HG03039 (cell line): ENCODE results near the gene FAM200C.
"Not testable (repeated sequence)": the region's sequence is repeated elsewhere in the genome, so short reads cannot be mapped to it uniquely, and the experiment has no call there.

Experiments used
- ATAC-seq: cut with Tn5 transposase; IDR thresholded peaks from one replicate; pipeline ENCODE4 v1.9.1; 2021; ENCODE audit warnings: mild to moderate bottlenecking, moderate library complexity; ENCODE audit not compliant: unreplicated experiment

Gene FAM200C

GRCh38 chr5:160399402-160400353 lies at the start of gene FAM200C:
Gene FAM200C (minus strand): TSS chr5:160400054. CDS start chr5:160395490, 4,564 bp downstream.
- peak; percentile 88 for ATAC-seq

DNA sequence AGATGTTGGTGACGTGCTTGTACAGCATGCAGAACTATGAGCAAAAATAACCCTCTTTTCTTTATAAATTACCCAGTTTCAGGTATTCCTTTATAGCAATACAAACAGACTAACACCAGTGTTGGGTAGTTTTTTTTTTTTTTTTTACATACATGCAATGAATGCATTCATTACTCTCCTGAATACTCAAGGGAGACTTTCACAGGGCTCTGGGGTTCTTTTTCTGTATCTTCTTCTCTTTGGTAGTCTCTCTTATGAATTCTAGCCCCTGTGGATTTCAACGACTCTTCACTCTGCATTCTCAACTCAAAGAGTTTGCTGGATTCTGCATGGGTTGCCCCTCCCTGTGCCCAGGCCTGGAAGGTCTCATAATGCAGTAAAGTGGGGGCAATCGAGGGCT lies 49.6 kb upstream of the FAM200C start:
- ATAC-seq = no peak

- no peak for ATAC-seq
Observed at GRCh38 chr5:160448886-160449285, 49.0 kb upstream of the FAM200C start.

- no peak for ATAC-seq
Observed at GRCh38 chr5:160445751-160446150, 45.9 kb upstream of the FAM200C start.

DNA sequence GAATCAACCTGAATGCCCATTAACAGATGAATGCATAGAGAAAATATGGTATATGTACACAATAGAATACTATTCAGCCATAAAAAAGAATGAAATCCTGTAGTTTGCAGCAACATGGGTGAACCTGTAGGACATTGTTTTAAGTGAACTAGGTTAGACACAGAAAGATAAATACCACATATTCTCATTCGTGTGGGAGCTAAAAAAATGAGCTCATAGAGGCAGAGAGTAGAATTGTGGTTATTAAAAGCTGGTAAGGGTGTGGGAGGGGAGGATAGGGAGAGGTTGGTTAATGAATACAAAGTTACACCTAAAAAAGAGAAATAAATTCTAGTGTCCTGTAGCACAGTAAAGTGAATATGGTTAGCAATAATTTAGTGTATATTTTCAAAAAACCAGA lies 45.3 kb upstream of the FAM200C start:
- ATAC-seq = no peak

DNA sequence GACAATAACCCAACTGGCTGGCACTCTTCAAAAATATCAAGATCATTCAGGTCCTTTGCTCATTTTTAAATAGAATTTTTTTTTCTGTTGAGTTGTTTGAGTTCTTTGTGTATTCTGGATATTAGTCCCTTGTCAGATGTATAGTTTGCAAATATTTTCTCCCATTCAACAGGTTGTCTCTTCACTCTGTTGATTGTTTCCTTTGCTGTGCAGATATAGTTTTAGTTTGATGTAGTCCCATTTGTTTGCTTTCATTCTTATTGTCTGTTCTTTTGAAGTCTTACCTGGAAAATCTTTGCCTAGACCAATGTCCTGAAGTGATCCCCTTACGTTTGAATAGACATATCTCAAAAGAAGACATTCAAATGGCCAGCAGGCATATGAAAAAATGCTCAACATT lies 44.6 kb upstream of the FAM200C start:
- ATAC-seq = no peak

GRCh38 chr5:160442824-160443431 lies 43.1 kb upstream of the FAM200C start:
- ATAC-seq = no peak

GRCh38 chr5:160441311-160441781 lies 41.5 kb upstream of the FAM200C start:
- peak; percentile 25 for ATAC-seq

GRCh38 chr5:160439205-160439600 lies 39.3 kb upstream of the FAM200C start:
- ATAC-seq = peak; percentile 53

DNA sequence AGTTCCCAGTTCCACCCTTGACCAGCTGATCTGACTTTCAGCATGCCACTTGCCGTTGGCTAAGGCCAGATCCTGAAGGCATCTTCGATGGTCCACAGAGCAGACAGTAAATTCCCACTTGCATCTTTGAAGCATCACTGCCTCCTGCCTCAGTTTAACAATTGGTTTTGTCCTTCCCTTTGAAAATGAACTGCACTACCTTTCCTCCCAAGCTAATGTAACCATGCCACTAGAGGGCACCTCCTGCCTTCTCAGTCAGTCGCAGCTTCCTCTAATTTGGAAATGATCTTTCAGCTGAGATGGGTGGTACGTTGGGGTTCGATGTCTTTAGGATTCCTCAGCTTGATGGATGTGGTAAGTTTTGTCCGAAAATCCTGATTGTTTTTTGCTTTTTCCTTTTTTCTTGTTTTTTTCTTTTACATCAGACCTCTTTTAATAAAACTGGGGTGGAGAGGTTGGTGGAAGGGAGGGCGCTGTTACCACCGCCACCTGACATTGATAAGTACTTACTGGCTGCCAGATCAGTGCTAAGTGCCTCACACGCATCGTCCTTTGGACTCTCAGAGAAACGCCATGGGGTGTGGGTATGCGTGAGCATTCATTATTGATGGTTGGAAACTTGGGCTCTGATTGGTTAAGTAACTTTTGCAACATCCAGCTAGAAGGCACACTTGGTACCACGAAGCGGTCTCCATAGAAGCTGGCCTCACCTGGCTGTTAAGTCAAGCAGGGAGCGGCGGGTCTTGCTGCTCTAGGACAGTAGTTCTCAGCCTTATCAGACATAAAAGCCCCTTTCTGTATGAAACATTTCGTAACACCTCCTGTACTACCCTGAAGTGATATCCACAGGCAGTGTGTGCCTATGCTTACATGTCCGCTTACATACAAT lies 38.7 kb upstream of the FAM200C start:
- peak; percentile 23 for ATAC-seq

DNA sequence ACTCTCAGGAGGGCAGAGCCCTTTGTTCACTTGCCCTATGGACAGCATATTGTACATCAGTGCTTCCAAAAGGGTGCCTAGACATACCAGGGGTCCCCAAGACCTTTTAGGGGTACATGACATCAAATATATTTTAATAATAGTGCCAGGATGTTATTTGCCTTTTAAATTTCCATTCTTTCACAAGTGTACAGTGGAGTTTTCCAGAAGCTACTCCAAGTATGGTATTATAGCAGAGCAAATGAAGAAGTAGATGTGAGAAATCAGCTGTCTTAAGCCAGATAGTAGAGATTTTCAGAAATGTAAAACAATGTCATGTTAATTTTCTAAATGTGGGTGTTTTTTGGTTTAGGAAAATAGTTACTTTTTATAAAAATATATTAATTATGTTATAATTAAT lies 37.4 kb upstream of the FAM200C start:
- ATAC-seq = no peak

DNA sequence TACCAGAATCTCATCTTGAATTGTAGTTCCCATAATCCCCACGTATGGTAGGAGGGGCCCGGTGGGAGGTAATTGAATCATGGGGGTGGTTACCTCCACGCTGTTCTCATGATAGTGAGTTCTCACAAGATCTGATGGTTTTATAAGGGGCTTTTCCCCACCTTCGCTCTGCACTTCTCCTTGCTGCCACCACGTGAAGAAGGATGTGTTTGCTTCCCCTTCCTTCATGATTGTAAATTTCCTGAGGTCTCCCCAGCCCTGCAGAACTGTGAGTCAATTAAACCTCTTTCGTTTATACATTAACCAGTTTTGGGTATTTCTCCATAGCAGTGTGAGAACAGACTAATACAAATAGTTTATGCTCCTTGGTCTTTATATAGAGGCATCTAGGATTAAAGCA lies 36.8 kb upstream of the FAM200C start:
- ATAC-seq = not testable (repeated sequence)

- ATAC-seq = no peak
Observed at GRCh38 chr5:160436017-160436416, 36.2 kb upstream of the FAM200C start.

- ATAC-seq = no peak
Observed at GRCh38 chr5:160435532-160435931, 35.7 kb upstream of the FAM200C start.

DNA sequence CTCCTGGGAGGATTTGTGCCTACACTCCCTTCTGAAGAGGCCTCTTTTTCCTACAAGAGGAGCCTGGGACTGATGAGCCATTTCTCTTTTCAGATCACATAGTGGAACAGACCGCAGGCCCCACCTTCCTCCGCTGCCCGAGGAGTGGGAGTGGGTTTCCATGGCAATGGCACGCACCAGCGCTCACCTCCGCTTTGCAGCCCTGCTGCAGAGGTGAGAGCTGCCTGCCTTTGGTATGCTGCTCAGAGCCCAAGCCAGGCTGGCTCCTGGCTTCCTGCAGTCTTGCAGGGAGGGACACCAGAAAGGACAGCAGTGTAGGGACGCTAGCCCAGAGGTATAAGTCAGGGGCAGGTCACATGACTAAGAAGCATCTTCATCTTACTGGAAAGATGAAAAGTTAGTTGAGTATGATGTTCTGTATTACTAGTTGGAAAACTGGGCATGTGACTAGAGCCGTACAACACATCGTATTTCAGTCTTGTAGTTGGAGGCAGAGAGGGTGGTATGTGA lies 34.2 kb upstream of the FAM200C start:
- ATAC-seq = peak; percentile 70

DNA sequence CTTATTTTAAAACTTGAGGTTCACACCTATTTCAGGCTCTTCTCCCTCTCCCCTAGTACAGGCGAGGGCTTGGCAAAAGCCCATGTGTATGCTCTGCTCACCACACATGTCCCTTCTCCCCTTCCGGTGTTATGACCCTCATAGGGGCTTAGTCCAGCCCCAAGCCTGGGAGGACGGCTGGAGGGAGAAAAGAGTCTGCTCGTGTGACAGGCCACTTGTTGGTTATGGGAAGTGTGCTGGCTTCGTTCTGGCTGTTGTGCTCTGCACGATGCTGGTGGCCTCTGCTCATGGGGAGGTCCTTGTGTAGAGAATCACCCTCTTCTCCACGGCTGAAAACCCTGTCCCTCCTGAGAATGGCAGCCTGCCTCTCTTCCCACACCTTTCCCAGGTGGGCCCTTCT lies 32.9 kb upstream of the FAM200C start:
- ATAC-seq = no peak

DNA sequence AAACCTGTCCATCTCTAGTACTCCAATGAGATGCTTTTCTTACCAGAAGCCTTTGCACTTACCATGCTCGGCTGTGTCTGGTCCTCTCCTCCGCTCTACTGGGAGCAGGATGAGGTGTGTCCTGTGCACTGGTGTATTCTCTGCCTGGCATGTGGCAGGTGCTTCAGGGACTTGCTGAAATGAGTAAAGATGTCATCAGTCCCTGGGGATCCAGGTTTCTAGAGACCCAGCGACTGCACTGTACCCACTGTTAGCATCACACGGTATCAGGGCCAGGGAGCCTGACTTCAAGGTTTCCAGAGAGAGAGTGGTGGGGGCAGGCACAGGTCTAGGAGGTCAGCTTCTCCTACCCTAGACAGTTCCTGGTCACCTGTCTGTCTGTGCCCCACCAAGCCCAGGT lies 32.3 kb upstream of the FAM200C start:
- ATAC-seq = no peak

- ATAC-seq = no peak
Observed at GRCh38 chr5:160427607-160428006, 27.8 kb upstream of the FAM200C start.

GRCh38 chr5:160423099-160423498 lies 23.2 kb upstream of the FAM200C start:
- ATAC-seq = no peak

GRCh38 chr5:160421625-160422258 lies 21.9 kb upstream of the FAM200C start, which contains the start of gene PTTG1:
Gene PTTG1 (plus strand): TSS chr5:160421855. CDS start chr5:160422313, 458 bp downstream.
- ATAC-seq = peak; percentile 70
